ENCODE results near the gene TMEM258.
A peak's percentile ranks its signal among the peaks of the same experiment; 100 is the strongest.

TMEM258 gene

GRCh38 chr11:61750631-61751273 is 41.6 kb downstream of the TMEM258 start:
- H3K9me3 ChIP-seq (ENCODE audit: control insufficient read depth in 2 of 2, low read length in 2 of 2): no peaks in the 10 kb centered on the region
- no peak overlapping the region for H3K27ac ChIP-seq (ENCODE audit: low read depth in 2 of 2, low read length in 2 of 2)

GRCh38 chr11:61749591-61750217 is 42.7 kb downstream of the TMEM258 start:
- H3K36me3 ChIP-seq (ENCODE audit: control insufficient read depth in 2 of 2, insufficient read depth in 2 of 2, low read length in 2 of 2): no peaks in the 10 kb centered on the region
- H3K27ac ChIP-seq (ENCODE audit: low read depth in 2 of 2, low read length in 2 of 2): no peak overlapping the region
- no peak overlapping the region for H3K9ac ChIP-seq (ENCODE audit: low read depth in 1 of 2, low read length in 2 of 2)
- H3K9me3 ChIP-seq (ENCODE audit: control insufficient read depth in 2 of 2, low read length in 2 of 2): no peaks in the 10 kb centered on the region
- peaks cover 17 to 19% of the 10 kb centered on the region in 2 donors for H3K4me1 ChIP-seq (ENCODE audit: control insufficient read depth in 2 of 2, insufficient read depth in 2 of 2, low read length in 2 of 2)
- H3K4me3 ChIP-seq (ENCODE audit: low read length in 2 of 2): no peak overlapping the region
- H3K27me3 ChIP-seq (ENCODE audit: control insufficient read depth in 2 of 2, insufficient read depth in 2 of 2, low read length in 2 of 2): peaks cover 0 to 5% of the 10 kb centered on the region in 2 donors

More at GRCh38 chr11:61750631-61751273, 41.6 kb downstream of the TMEM258 start:
- H3K27me3 ChIP-seq (ENCODE audit: control insufficient read depth in 2 of 2, insufficient read depth in 2 of 2, low read length in 2 of 2): peaks cover 0 to 5% of the 10 kb centered on the region in 2 donors
- H3K36me3 ChIP-seq (ENCODE audit: control insufficient read depth in 2 of 2, insufficient read depth in 2 of 2, low read length in 2 of 2): no peaks in the 10 kb centered on the region
- peaks cover 19% of the 10 kb centered on the region in 2 donors for H3K4me1 ChIP-seq (ENCODE audit: control insufficient read depth in 2 of 2, insufficient read depth in 2 of 2, low read length in 2 of 2)
- no peak overlapping the region for H3K4me3 ChIP-seq (ENCODE audit: low read length in 2 of 2)
- no peak overlapping the region for H3K9ac ChIP-seq (ENCODE audit: low read depth in 1 of 2, low read length in 2 of 2)

- Histone ChIP-seq H3K9ac (ENCODE audit: low read depth in 1 of 2, low read length in 2 of 2) (peak overlapping the region in 1 of 2 donors; percentile 44), H3K4me1 (ENCODE audit: control insufficient read depth in 2 of 2, insufficient read depth in 2 of 2, low read length in 2 of 2) (peaks cover 13 to 14% of the 10 kb centered on the region in 2 donors)
Measured at GRCh38 chr11:61747967-61748285, 44.5 kb downstream of the TMEM258 start.

GRCh38 chr11:61747192-61747966 is 45.0 kb downstream of the TMEM258 start:
- H3K27ac ChIP-seq (ENCODE audit: low read depth in 2 of 2, low read length in 2 of 2): peak overlapping the region in 1 of 2 donors; percentile 23
- H3K36me3 ChIP-seq (ENCODE audit: control insufficient read depth in 2 of 2, insufficient read depth in 2 of 2, low read length in 2 of 2): no peaks in the 10 kb centered on the region
- peaks cover 0 to 5% of the 10 kb centered on the region in 2 donors for H3K27me3 ChIP-seq (ENCODE audit: control insufficient read depth in 2 of 2, insufficient read depth in 2 of 2, low read length in 2 of 2)
- peaks cover 13 to 14% of the 10 kb centered on the region in 2 donors for H3K4me1 ChIP-seq (ENCODE audit: control insufficient read depth in 2 of 2, insufficient read depth in 2 of 2, low read length in 2 of 2)
- H3K9ac ChIP-seq (ENCODE audit: low read depth in 1 of 2, low read length in 2 of 2): peak overlapping the region in 1 of 2 donors; percentile 44
- no peak overlapping the region for H3K4me3 ChIP-seq (ENCODE audit: low read length in 2 of 2)
- H3K9me3 ChIP-seq (ENCODE audit: control insufficient read depth in 2 of 2, low read length in 2 of 2): no peaks in the 10 kb centered on the region

More at GRCh38 chr11:61747967-61748285, 44.5 kb downstream of the TMEM258 start:
- Histone ChIP-seq H3K4me3 (ENCODE audit: low read length in 2 of 2) (no peak overlapping the region), H3K27me3 (ENCODE audit: control insufficient read depth in 2 of 2, insufficient read depth in 2 of 2, low read length in 2 of 2) (peaks cover 0 to 5% of the 10 kb centered on the region in 2 donors), H3K36me3 (ENCODE audit: control insufficient read depth in 2 of 2, insufficient read depth in 2 of 2, low read length in 2 of 2) (no peaks in the 10 kb centered on the region), H3K27ac (ENCODE audit: low read depth in 2 of 2, low read length in 2 of 2) (no peak overlapping the region), H3K9me3 (ENCODE audit: control insufficient read depth in 2 of 2, low read length in 2 of 2) (no peaks in the 10 kb centered on the region)

GRCh38 chr11:61746442-61747191 is 45.8 kb downstream of the TMEM258 start:
- no peak overlapping the region for H3K4me3 ChIP-seq (ENCODE audit: low read length in 2 of 2)
- no peaks in the 10 kb centered on the region for H3K27me3 ChIP-seq (ENCODE audit: control insufficient read depth in 2 of 2, insufficient read depth in 2 of 2, low read length in 2 of 2)
- H3K36me3 ChIP-seq (ENCODE audit: control insufficient read depth in 2 of 2, insufficient read depth in 2 of 2, low read length in 2 of 2): peaks cover 0 to 5% of the 10 kb centered on the region in 2 donors
- H3K9ac ChIP-seq (ENCODE audit: low read depth in 1 of 2, low read length in 2 of 2): no peak overlapping the region
- H3K4me1 ChIP-seq (ENCODE audit: control insufficient read depth in 2 of 2, insufficient read depth in 2 of 2, low read length in 2 of 2): peaks cover 11 to 15% of the 10 kb centered on the region in 2 donors
- H3K27ac ChIP-seq (ENCODE audit: low read depth in 2 of 2, low read length in 2 of 2): no peak overlapping the region
- H3K9me3 ChIP-seq (ENCODE audit: control insufficient read depth in 2 of 2, low read length in 2 of 2): no peaks in the 10 kb centered on the region

GRCh38 chr11:61745781-61746441 is 46.5 kb downstream of the TMEM258 start:
- Histone ChIP-seq H3K4me1 (ENCODE audit: control insufficient read depth in 2 of 2, insufficient read depth in 2 of 2, low read length in 2 of 2) (peaks cover 11 to 15% of the 10 kb centered on the region in 2 donors), H3K9ac (ENCODE audit: low read depth in 1 of 2, low read length in 2 of 2) (no peak overlapping the region), H3K9me3 (ENCODE audit: control insufficient read depth in 2 of 2, low read length in 2 of 2) (no peaks in the 10 kb centered on the region), H3K36me3 (ENCODE audit: control insufficient read depth in 2 of 2, insufficient read depth in 2 of 2, low read length in 2 of 2) (peaks cover 3 to 5% of the 10 kb centered on the region in 2 donors), H3K27me3 (ENCODE audit: control insufficient read depth in 2 of 2, insufficient read depth in 2 of 2, low read length in 2 of 2) (no peaks in the 10 kb centered on the region), H3K27ac (ENCODE audit: low read depth in 2 of 2, low read length in 2 of 2) (no peak overlapping the region), H3K4me3 (ENCODE audit: low read length in 2 of 2) (no peak overlapping the region)

- Histone ChIP-seq H3K36me3 (ENCODE audit: control insufficient read depth in 2 of 2, insufficient read depth in 2 of 2, low read length in 2 of 2) (peaks cover 3 to 10% of the 10 kb centered on the region in 2 donors), H3K9me3 (ENCODE audit: control insufficient read depth in 2 of 2, low read length in 2 of 2) (no peaks in the 10 kb centered on the region), H3K9ac (ENCODE audit: low read depth in 1 of 2, low read length in 2 of 2) (no peak overlapping the region), H3K27me3 (ENCODE audit: control insufficient read depth in 2 of 2, insufficient read depth in 2 of 2, low read length in 2 of 2) (no peaks in the 10 kb centered on the region), H3K4me1 (ENCODE audit: control insufficient read depth in 2 of 2, insufficient read depth in 2 of 2, low read length in 2 of 2) (peaks cover 11 to 15% of the 10 kb centered on the region in 2 donors), H3K27ac (ENCODE audit: low read depth in 2 of 2, low read length in 2 of 2) (no peak overlapping the region), H3K4me3 (ENCODE audit: low read length in 2 of 2) (no peak overlapping the region)
Measured at GRCh38 chr11:61744609-61745156, 47.7 kb downstream of the TMEM258 start.

GRCh38 chr11:61744181-61744580 is 48.2 kb downstream of the TMEM258 start:
- H3K4me1 ChIP-seq (ENCODE audit: control insufficient read depth in 2 of 2, insufficient read depth in 2 of 2, low read length in 2 of 2): peaks cover 11 to 15% of the 10 kb centered on the region in 2 donors
- peaks cover 3 to 13% of the 10 kb centered on the region in 2 donors for H3K36me3 ChIP-seq (ENCODE audit: control insufficient read depth in 2 of 2, insufficient read depth in 2 of 2, low read length in 2 of 2)
- no peak overlapping the region for H3K9ac ChIP-seq (ENCODE audit: low read depth in 1 of 2, low read length in 2 of 2)
- no peak overlapping the region for H3K4me3 ChIP-seq (ENCODE audit: low read length in 2 of 2)
- H3K27ac ChIP-seq (ENCODE audit: low read depth in 2 of 2, low read length in 2 of 2): no peak overlapping the region
- no peaks in the 10 kb centered on the region for H3K27me3 ChIP-seq (ENCODE audit: control insufficient read depth in 2 of 2, insufficient read depth in 2 of 2, low read length in 2 of 2)
- H3K9me3 ChIP-seq (ENCODE audit: control insufficient read depth in 2 of 2, low read length in 2 of 2): no peaks in the 10 kb centered on the region

GRCh38 chr11:61743486-61744095 is 48.8 kb downstream of the TMEM258 start:
- no peak overlapping the region for H3K4me3 ChIP-seq (ENCODE audit: low read length in 2 of 2)
- H3K27me3 ChIP-seq (ENCODE audit: control insufficient read depth in 2 of 2, insufficient read depth in 2 of 2, low read length in 2 of 2): no peaks in the 10 kb centered on the region
- peaks cover 3 to 13% of the 10 kb centered on the region in 2 donors for H3K36me3 ChIP-seq (ENCODE audit: control insufficient read depth in 2 of 2, insufficient read depth in 2 of 2, low read length in 2 of 2)
- no peaks in the 10 kb centered on the region for H3K9me3 ChIP-seq (ENCODE audit: control insufficient read depth in 2 of 2, low read length in 2 of 2)
- no peak overlapping the region for H3K9ac ChIP-seq (ENCODE audit: low read depth in 1 of 2, low read length in 2 of 2)
- no peak overlapping the region for H3K27ac ChIP-seq (ENCODE audit: low read depth in 2 of 2, low read length in 2 of 2)
- peaks cover 11 to 15% of the 10 kb centered on the region in 2 donors for H3K4me1 ChIP-seq (ENCODE audit: control insufficient read depth in 2 of 2, insufficient read depth in 2 of 2, low read length in 2 of 2)
